Caco-2 (cell line): ENCODE results near the gene B4GAT1. TPM values are rescaled to one million over a fixed set of nuclear protein-coding genes. Genes with fewer than 3 reads are reported as not detected.
A peak's percentile ranks its signal among the peaks of the same experiment; 100 is the strongest.

Experiments
- BruUV-seq: library from RNA; stranded (reverse); fragments of 400-500 nt; replicated peaks from 2 replicates; lab custom pipeline; 2021; lab: Mats Ljungman, UMichigan
- CTCF ChIA-PET: fragments of 300-600 bp; sonication (Branson Sonifier 250); formaldehyde crosslinking; loops from one replicate; lab custom pipeline; 2022; ENCODE audit warnings: antibody characterized with exemption; lab: Charles Lee
- POLR2A ChIA-PET: fragments of 300-600 bp; sonication (Branson Sonifier 250); formaldehyde crosslinking; loops from one replicate; lab custom pipeline; 2022; ENCODE audit warnings: antibody characterized with exemption; lab: Charles Lee
- DNase-seq, 2 experiments: peaks; one replicate each; pipeline versions ENCODE4 v3.0.0 to v3.0.0-alpha.2; 2020 to 2022
- H3K27me3 ChIP-seq: replicated peaks from 2 replicates; pipeline ENCODE4 v1.6.0; 2011; ENCODE audit warnings: low read length; ENCODE audit not compliant: control insufficient read depth, insufficient read depth
- H3K36me3 ChIP-seq: 2 replicates; pipeline ENCODE4 v1.5.1; 2011; ENCODE audit warnings: low read length; ENCODE audit not compliant: control insufficient read depth, insufficient read depth
- H3K4me1 ChIP-seq: fragments of 250-450 bp; sonication (Bioruptor Pico); 2 replicates; pipeline ENCODE4 v1.5.1; 2020; ENCODE audit warnings: mild to moderate bottlenecking
- H3K4me3 ChIP-seq: 2 replicates; pipeline ENCODE4 v1.5.1; 2011; ENCODE audit warnings: low read depth, mild to moderate bottlenecking, control low read depth, low read length
- H3K9me3 ChIP-seq: fragments of 250-450 bp; sonication (Bioruptor Pico); 2 replicates; pipeline ENCODE4 v1.5.1; 2020; ENCODE audit warnings: mild to moderate bottlenecking, moderate library complexity
- H3K27ac Mint-ChIP-seq: one replicate; pipeline ENCODE4 v1.8.0; 2022; ENCODE audit warnings: mixed read lengths; ENCODE audit not compliant: unreplicated experiment
- H3K27me3 Mint-ChIP-seq: one replicate; pipeline ENCODE4 v1.8.0; 2022; ENCODE audit warnings: mixed read lengths; ENCODE audit not compliant: insufficient read depth, unreplicated experiment
- H3K36me3 Mint-ChIP-seq: one replicate; pipeline ENCODE4 v1.8.0; 2022; ENCODE audit warnings: mild to moderate bottlenecking, mixed read lengths; ENCODE audit not compliant: insufficient read depth, unreplicated experiment
- H3K4me1 Mint-ChIP-seq: one replicate; pipeline ENCODE4 v1.8.0; 2022; ENCODE audit warnings: low read depth, mixed read lengths; ENCODE audit not compliant: unreplicated experiment
- H3K4me3 Mint-ChIP-seq: one replicate; pipeline ENCODE4 v1.8.0; 2022; ENCODE audit warnings: mild to moderate bottlenecking, moderate library complexity, mixed read lengths; ENCODE audit not compliant: unreplicated experiment
- H3K9me3 Mint-ChIP-seq: one replicate; pipeline ENCODE4 v1.8.0; 2022; ENCODE audit warnings: mixed read lengths; ENCODE audit not compliant: unreplicated experiment
- intact Hi-C: fragments of 100-400 bp; cut with micrococcal nuclease; formaldehyde crosslinking; loops from one replicate; pipeline ENCODE4 v1.10.0; 2022; ENCODE audit not compliant: unreplicated experiment
- total RNA-seq: library from RNA; stranded (reverse); gene quantifications from 2 replicates; pipeline ENCODE4 v1.2.3, GENCODE V29; 2022
- TF ChIP-seq, protein P1 (sequence below), 2 experiments: fragments of 200-600 bp in 1 of 2; IDR thresholded peaks; 1 replicate in 1 of 2; 2 replicates in 1 of 2; pipeline versions ENCODE4 v1.5.1 to v1.8.0; 2011 to 2022; ENCODE audit warnings: antibody characterized with exemption in 1 of 2, control low read depth in 1 of 2, inconsistent platforms in 1 of 2, low read depth in 1 of 2, low read length in 1 of 2, mild to moderate bottlenecking in 1 of 2, moderate library complexity in 1 of 2; ENCODE audit not compliant: insufficient read depth in 1 of 2, severe bottlenecking in 1 of 2, unreplicated experiment in 1 of 2

Gene B4GAT1
- total RNA-seq, 1 experiment from 2014 or later, result 23.0 TPM

DNA sequence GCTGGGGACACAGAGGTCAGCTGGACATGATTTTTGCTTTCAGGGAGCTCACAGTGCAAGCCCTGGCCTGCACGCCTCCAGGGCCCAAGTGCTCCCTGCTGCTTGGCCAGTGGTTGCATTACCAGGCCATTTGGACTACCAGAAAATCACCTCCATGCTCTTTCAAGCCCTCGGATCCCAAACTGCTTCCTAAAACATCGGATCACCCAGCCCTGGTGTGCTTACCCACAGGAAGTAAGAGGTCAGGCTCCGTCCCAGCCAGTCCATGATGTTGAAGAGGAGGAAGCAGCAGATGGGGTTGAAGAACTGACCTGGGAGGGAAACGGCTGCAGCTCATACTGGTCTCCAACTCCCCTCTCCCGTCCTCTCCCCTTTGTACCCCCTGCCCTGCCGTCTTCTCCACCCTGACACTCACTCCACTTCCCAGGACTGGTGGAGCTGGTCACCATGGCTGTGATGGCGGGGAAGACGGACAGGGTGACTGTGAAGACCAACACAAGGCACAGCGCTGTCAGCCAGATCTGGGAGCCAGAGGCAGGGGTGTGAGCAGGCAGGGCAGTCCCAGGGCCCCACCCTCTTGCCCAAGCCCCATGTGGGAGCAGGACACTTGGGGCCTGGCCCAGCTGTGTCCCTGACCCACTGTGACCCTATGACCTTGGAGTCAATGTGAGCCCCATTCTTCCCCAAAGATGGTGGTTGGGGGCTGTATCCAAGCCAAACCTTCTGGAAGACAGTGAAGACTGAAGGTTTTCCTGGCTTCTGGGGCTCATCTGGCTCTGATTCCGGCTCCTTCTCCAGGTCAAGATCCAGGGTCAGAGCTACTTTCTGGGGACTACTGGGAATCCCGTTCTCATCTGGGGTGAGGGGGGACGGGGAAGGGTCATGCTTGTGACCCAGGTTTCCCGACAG is 18.5 kb upstream of the B4GAT1 start:
- peak overlapping the region; percentile 49 for H3K4me3 Mint-ChIP-seq
- no peak overlapping the region for H3K4me3 ChIP-seq
- H3K4me1 ChIP-seq, result peaks cover 10% of the 10 kb centered on the region
- POLR2A ChIA-PET, result interaction anchor here (1.1 kb wide), 1 partner anchor 77 kb away, joined by 3 read pairs; the partner anchor contains the start of gene YIF1A
- H3K36me3 Mint-ChIP-seq, result peaks cover 94% of the 10 kb centered on the region
- H3K9me3 Mint-ChIP-seq, result no peaks in the 10 kb centered on the region
- intact Hi-C loops, result no loop called here
- H3K27ac Mint-ChIP-seq, result peak overlapping the region; percentile 57
- no peaks in the 10 kb centered on the region for H3K9me3 ChIP-seq
- peak in 1 of 2 experiments; percentile 44 for DNase-seq
- TF ChIP-seq, protein P1, sequence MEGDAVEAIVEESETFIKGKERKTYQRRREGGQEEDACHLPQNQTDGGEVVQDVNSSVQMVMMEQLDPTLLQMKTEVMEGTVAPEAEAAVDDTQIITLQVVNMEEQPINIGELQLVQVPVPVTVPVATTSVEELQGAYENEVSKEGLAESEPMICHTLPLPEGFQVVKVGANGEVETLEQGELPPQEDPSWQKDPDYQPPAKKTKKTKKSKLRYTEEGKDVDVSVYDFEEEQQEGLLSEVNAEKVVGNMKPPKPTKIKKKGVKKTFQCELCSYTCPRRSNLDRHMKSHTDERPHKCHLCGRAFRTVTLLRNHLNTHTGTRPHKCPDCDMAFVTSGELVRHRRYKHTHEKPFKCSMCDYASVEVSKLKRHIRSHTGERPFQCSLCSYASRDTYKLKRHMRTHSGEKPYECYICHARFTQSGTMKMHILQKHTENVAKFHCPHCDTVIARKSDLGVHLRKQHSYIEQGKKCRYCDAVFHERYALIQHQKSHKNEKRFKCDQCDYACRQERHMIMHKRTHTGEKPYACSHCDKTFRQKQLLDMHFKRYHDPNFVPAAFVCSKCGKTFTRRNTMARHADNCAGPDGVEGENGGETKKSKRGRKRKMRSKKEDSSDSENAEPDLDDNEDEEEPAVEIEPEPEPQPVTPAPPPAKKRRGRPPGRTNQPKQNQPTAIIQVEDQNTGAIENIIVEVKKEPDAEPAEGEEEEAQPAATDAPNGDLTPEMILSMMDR (IDR thresholded peaks at IDR 0.05; ENCODE audit: insufficient read depth in 1 of 2, low read depth in 1 of 2, low read length in 1 of 2, severe bottlenecking in 1 of 2, unreplicated experiment in 1 of 2), result no peak
- CTCF ChIA-PET, result interaction anchor here (0.6 to 1.6 kb wide), 2 partner anchors 20 to 1242 kb away, joined by 3 to 6 read pairs; no protein-coding TSS in a partner anchor
- H3K27me3 Mint-ChIP-seq, result no peaks in the 10 kb centered on the region
- no peaks in the 10 kb centered on the region for H3K27me3 ChIP-seq
- H3K36me3 ChIP-seq, result peaks cover 5% of the 10 kb centered on the region; the same call in 1 of the 2 replicates
- H3K4me1 Mint-ChIP-seq, result peaks cover 16% of the 10 kb centered on the region
- BruUV-seq, result TSS peak; percentile 4

- no peak overlapping the region for H3K4me3 Mint-ChIP-seq
- Histone ChIP-seq H3K9me3 (no peaks in the 10 kb centered on the region), H3K36me3 (peaks cover 7% of the 10 kb centered on the region; the same call in 1 of the 2 replicates), H3K27me3 (no peaks in the 10 kb centered on the region), H3K4me1 (peaks cover 7% of the 10 kb centered on the region), H3K4me3 (no peak overlapping the region)
- peak in 1 of 2 experiments; percentile 33 for DNase-seq
- POLR2A ChIA-PET, result interaction anchor here (1.1 kb wide), 1 partner anchor 76 kb away, joined by 3 read pairs; the partner anchor contains the start of gene YIF1A
- H3K27me3 Mint-ChIP-seq, result no peaks in the 10 kb centered on the region
- peaks cover 100% of the 10 kb centered on the region for H3K36me3 Mint-ChIP-seq
- no peaks in the 10 kb centered on the region for H3K9me3 Mint-ChIP-seq
- CTCF ChIA-PET, result interaction anchor here (0.9 to 1.6 kb wide), 2 partner anchors 21 to 53 kb away, joined by 4 to 6 read pairs; no protein-coding TSS in a partner anchor
- TF ChIP-seq, protein P1 (IDR thresholded peaks at IDR 0.05; ENCODE audit: insufficient read depth in 1 of 2, low read depth in 1 of 2, low read length in 1 of 2, severe bottlenecking in 1 of 2, unreplicated experiment in 1 of 2), result no peak
- peak overlapping the region; percentile 57 for H3K27ac Mint-ChIP-seq
- BruUV-seq, result no TSS peak
- H3K4me1 Mint-ChIP-seq, result peaks cover 14% of the 10 kb centered on the region
- intact Hi-C loops, result no loop called here
These were observed 17.7 kb upstream of the B4GAT1 start for GRCh38 chr11:66365166-66365565.

GRCh38 chr11:66363805-66364535 is 16.5 kb upstream of the B4GAT1 start:
- peaks cover 9% of the 10 kb centered on the region for H3K4me1 ChIP-seq
- Mint-ChIP-seq H3K4me3 (no peak overlapping the region), H3K36me3 (peaks cover 100% of the 10 kb centered on the region), H3K27ac (peak overlapping the region; percentile 48), H3K4me1 (peaks cover 12% of the 10 kb centered on the region), H3K27me3 (no peaks in the 10 kb centered on the region), H3K9me3 (no peaks in the 10 kb centered on the region)
- CTCF ChIA-PET, result interaction anchor here (0.6 kb wide), 2 partner anchors 53 to 264 kb away, joined by 3 to 4 read pairs; no protein-coding TSS in a partner anchor
- POLR2A ChIA-PET, result interaction anchor here (1.1 kb wide), 1 partner anchor 10 kb away, joined by 3 read pairs; no protein-coding TSS in a partner anchor
- TF ChIP-seq, protein P1 (IDR thresholded peaks at IDR 0.05; ENCODE audit: insufficient read depth in 1 of 2, low read depth in 1 of 2, low read length in 1 of 2, severe bottlenecking in 1 of 2, unreplicated experiment in 1 of 2), result peak; percentile 88 to 90
- no peaks in the 10 kb centered on the region for H3K27me3 ChIP-seq
- intact Hi-C loops, result no loop called here
- no peaks in the 10 kb centered on the region for H3K9me3 ChIP-seq
- BruUV-seq, result no TSS peak
- H3K4me3 ChIP-seq, result no peak overlapping the region
- peak; percentile 75 to 83 for DNase-seq
- H3K36me3 ChIP-seq, result peaks cover 7% of the 10 kb centered on the region; the same call in 1 of the 2 replicates
